Adrenal gland (tissue), 5 donors: ENCODE results near the gene PEBP1.

ENCODE experiments used
- POLR2A ChIP-seq, 2 donors: fragments of 450-650 bp; IDR thresholded peaks; one replicate each; pipeline ENCODE4 v1.6.1; 2017; ENCODE audit warnings: antibody characterized with exemption in 2 of 2, mild to moderate bottlenecking in 2 of 2, moderate library complexity in 1 of 2
- TF ChIP-seq, protein P1 (sequence below), 6 experiments: fragments of 450-650 bp in 4 of 6; fragments of 200-600 bp in 2 of 6; sonication (generic) in 1 of 6; IDR thresholded peaks; 1 replicate in 5 of 6; 2 replicates in 1 of 6; pipeline versions ENCODE4 v1.5.1 to v1.8.0; 2016 to 2021; ENCODE audit warnings: antibody characterized with exemption in 6 of 6, mild to moderate bottlenecking in 2 of 6, moderate library complexity in 1 of 6
- donor health status: DM: no; HTN: no; CAD: no.

DNA sequence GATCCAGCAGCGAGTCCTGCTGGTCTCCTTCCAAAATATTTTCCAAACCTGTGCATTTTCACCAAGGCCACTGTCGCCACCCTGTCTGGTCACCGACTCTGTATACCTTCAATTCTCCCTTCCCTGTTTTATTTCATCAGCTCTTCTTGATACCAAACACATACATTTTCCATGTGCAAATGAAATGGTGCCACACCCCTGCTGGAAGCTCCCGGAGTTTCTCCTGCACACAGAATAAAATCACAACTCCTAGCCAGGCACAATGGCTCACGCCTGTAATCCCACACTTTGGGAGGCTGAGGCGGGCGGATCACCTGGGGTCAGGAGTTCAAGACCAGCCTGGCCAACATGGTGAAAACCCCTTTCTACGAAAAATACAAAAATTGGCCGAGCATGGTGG, 46.1 kb upstream of the PEBP1 start:
- TF ChIP-seq, protein P1, sequence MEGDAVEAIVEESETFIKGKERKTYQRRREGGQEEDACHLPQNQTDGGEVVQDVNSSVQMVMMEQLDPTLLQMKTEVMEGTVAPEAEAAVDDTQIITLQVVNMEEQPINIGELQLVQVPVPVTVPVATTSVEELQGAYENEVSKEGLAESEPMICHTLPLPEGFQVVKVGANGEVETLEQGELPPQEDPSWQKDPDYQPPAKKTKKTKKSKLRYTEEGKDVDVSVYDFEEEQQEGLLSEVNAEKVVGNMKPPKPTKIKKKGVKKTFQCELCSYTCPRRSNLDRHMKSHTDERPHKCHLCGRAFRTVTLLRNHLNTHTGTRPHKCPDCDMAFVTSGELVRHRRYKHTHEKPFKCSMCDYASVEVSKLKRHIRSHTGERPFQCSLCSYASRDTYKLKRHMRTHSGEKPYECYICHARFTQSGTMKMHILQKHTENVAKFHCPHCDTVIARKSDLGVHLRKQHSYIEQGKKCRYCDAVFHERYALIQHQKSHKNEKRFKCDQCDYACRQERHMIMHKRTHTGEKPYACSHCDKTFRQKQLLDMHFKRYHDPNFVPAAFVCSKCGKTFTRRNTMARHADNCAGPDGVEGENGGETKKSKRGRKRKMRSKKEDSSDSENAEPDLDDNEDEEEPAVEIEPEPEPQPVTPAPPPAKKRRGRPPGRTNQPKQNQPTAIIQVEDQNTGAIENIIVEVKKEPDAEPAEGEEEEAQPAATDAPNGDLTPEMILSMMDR (IDR thresholded peaks at IDR 0.05) = no peak
- TF ChIP-seq POLR2A (IDR thresholded peaks at IDR 0.05) = no peak
